Skeletal muscle satellite cell (primary cell): ENCODE results near the gene SLC7A9.
"Not testable (repeated sequence)": the region's sequence is repeated elsewhere in the genome, so short reads cannot be mapped to it uniquely, and the experiment has no call there.

Source experiments
- H3K27me3 ChIP-seq: 2 replicates; pipeline ENCODE4 v1.7.0; 2013; ENCODE audit warnings: low read length; ENCODE audit not compliant: control insufficient read depth, insufficient read depth
- H3K36me3 ChIP-seq: 2 replicates; pipeline ENCODE4 v1.7.0; 2013; ENCODE audit warnings: mild to moderate bottlenecking, control low read depth, low read length; ENCODE audit not compliant: insufficient read depth
- H3K4me1 ChIP-seq: 2 replicates; pipeline ENCODE4 v1.7.0; 2013; ENCODE audit warnings: low read length; ENCODE audit not compliant: control insufficient read depth, insufficient read depth
- H3K4me2 ChIP-seq: 2 replicates; pipeline ENCODE4 v1.7.0; 2013; ENCODE audit warnings: mild to moderate bottlenecking, low read length
- H3K4me3 ChIP-seq: 2 replicates; pipeline ENCODE4 v1.7.0; 2013; ENCODE audit warnings: low read length
- H3K9ac ChIP-seq: 2 replicates; pipeline ENCODE4 v1.7.0; 2013; ENCODE audit warnings: mild to moderate bottlenecking, low read depth, low read length, moderate library complexity
- H3K9me3 ChIP-seq: replicated peaks from 2 replicates; pipeline ENCODE4 v1.7.0; 2013; ENCODE audit warnings: mild to moderate bottlenecking, control low read depth, low read length

SLC7A9 gene

GRCh38 chr19:32901504-32902161 lies 32.1 kb upstream of the SLC7A9 start:
- Histone ChIP-seq H3K9me3 (no peaks in the 10 kb centered on the region), H3K4me1 (no peaks in the 10 kb centered on the region), H3K36me3 (peaks cover 17% of the 10 kb centered on the region), H3K27me3 (no peaks in the 10 kb centered on the region), H3K9ac (no peak overlapping the region), H3K4me3 (no peak overlapping the region), H3K4me2 (no peak overlapping the region)

- Histone ChIP-seq H3K4me1 (no peaks in the 10 kb centered on the region), H3K9ac (no peak overlapping the region), H3K4me2 (no peak overlapping the region), H3K36me3 (peaks cover 13% of the 10 kb centered on the region), H3K9me3 (no peaks in the 10 kb centered on the region), H3K4me3 (no peak overlapping the region), H3K27me3 (no peaks in the 10 kb centered on the region)
Observed at GRCh38 chr19:32896516-32897214, 27.1 kb upstream of the SLC7A9 start.

- peaks cover 13% of the 10 kb centered on the region for H3K36me3 ChIP-seq
- H3K4me1 ChIP-seq: no peaks in the 10 kb centered on the region
- H3K4me3 ChIP-seq: no peak overlapping the region
- H3K9me3 ChIP-seq: no peaks in the 10 kb centered on the region
- no peak overlapping the region for H3K9ac ChIP-seq
- H3K4me2 ChIP-seq: no peak overlapping the region
- no peaks in the 10 kb centered on the region for H3K27me3 ChIP-seq
Observed at GRCh38 chr19:32895384-32895783, 25.8 kb upstream of the SLC7A9 start.

GRCh38 chr19:32891609-32892008 lies 22.0 kb upstream of the SLC7A9 start:
- no peaks in the 10 kb centered on the region for H3K4me1 ChIP-seq
- H3K36me3 ChIP-seq: no peaks in the 10 kb centered on the region
- H3K9me3 ChIP-seq: no peaks in the 10 kb centered on the region
- no peak overlapping the region for H3K4me3 ChIP-seq
- H3K4me2 ChIP-seq: no peak overlapping the region
- no peaks in the 10 kb centered on the region for H3K27me3 ChIP-seq
- H3K9ac ChIP-seq: no peak overlapping the region

- H3K27me3 ChIP-seq: no peaks in the 10 kb centered on the region
- H3K4me3 ChIP-seq: no peak overlapping the region
- no peak overlapping the region for H3K9ac ChIP-seq
- no peaks in the 10 kb centered on the region for H3K9me3 ChIP-seq
- no peaks in the 10 kb centered on the region for H3K36me3 ChIP-seq
- no peak overlapping the region for H3K4me2 ChIP-seq
- no peaks in the 10 kb centered on the region for H3K4me1 ChIP-seq
Observed at GRCh38 chr19:32890841-32891240, 21.3 kb upstream of the SLC7A9 start.

GRCh38 chr19:32890326-32890725 lies 20.8 kb upstream of the SLC7A9 start:
- Histone ChIP-seq H3K36me3 (no peaks in the 10 kb centered on the region), H3K9me3 (no peaks in the 10 kb centered on the region), H3K4me3 (no peak overlapping the region), H3K27me3 (no peaks in the 10 kb centered on the region), H3K4me2 (no peak overlapping the region), H3K4me1 (no peaks in the 10 kb centered on the region), H3K9ac (no peak overlapping the region)

GRCh38 chr19:32889137-32889934 lies 19.8 kb upstream of the SLC7A9 start:
- Histone ChIP-seq H3K36me3 (no peaks in the 10 kb centered on the region), H3K4me3 (no peak overlapping the region), H3K9ac (no peak overlapping the region), H3K4me1 (no peaks in the 10 kb centered on the region), H3K9me3 (no peaks in the 10 kb centered on the region), H3K4me2 (no peak overlapping the region), H3K27me3 (no peaks in the 10 kb centered on the region)

GRCh38 chr19:32887572-32888215 lies 18.1 kb upstream of the SLC7A9 start:
- no peak overlapping the region for H3K4me2 ChIP-seq
- H3K9me3 ChIP-seq: no peaks in the 10 kb centered on the region
- no peak overlapping the region for H3K9ac ChIP-seq
- no peaks in the 10 kb centered on the region for H3K27me3 ChIP-seq
- H3K4me3 ChIP-seq: no peak overlapping the region
- no peaks in the 10 kb centered on the region for H3K4me1 ChIP-seq
- H3K36me3 ChIP-seq: no peaks in the 10 kb centered on the region

- Histone ChIP-seq H3K9me3 (no peaks in the 10 kb centered on the region), H3K27me3 (no peaks in the 10 kb centered on the region), H3K9ac (no peak overlapping the region), H3K4me1 (no peaks in the 10 kb centered on the region), H3K4me2 (no peak overlapping the region), H3K4me3 (no peak overlapping the region), H3K36me3 (no peaks in the 10 kb centered on the region)
Observed at GRCh38 chr19:32886241-32886640, 16.7 kb upstream of the SLC7A9 start.

GRCh38 chr19:32885255-32885654 lies 15.7 kb upstream of the SLC7A9 start:
- not testable (repeated sequence) for H3K4me1 ChIP-seq, H3K4me3 ChIP-seq, H3K9ac ChIP-seq, H3K27me3 ChIP-seq, H3K36me3 ChIP-seq, H3K9me3 ChIP-seq, H3K4me2 ChIP-seq

GRCh38 chr19:32881766-32882165 lies 12.2 kb upstream of the SLC7A9 start:
- Histone ChIP-seq H3K27me3 (no peaks in the 10 kb centered on the region), H3K36me3 (no peaks in the 10 kb centered on the region), H3K9ac (no peak overlapping the region), H3K4me1 (peaks cover 4% of the 10 kb centered on the region), H3K4me3 (no peak overlapping the region), H3K9me3 (no peaks in the 10 kb centered on the region), H3K4me2 (no peak overlapping the region)
